GM10847 (cell line): ENCODE data around the gene COA3.
A peak's percentile ranks its signal among the peaks of the same experiment; 100 is the strongest.

Experiments
- POLR2A ChIP-seq: IDR thresholded peaks from 2 replicates; pipeline ENCODE4 v1.6.1; 2011; ENCODE audit not compliant: insufficient read length; ENCODE audit errors: extremely low read depth

Gene COA3, protein sequence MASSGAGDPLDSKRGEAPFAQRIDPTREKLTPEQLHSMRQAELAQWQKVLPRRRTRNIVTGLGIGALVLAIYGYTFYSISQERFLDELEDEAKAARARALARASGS

DNA sequence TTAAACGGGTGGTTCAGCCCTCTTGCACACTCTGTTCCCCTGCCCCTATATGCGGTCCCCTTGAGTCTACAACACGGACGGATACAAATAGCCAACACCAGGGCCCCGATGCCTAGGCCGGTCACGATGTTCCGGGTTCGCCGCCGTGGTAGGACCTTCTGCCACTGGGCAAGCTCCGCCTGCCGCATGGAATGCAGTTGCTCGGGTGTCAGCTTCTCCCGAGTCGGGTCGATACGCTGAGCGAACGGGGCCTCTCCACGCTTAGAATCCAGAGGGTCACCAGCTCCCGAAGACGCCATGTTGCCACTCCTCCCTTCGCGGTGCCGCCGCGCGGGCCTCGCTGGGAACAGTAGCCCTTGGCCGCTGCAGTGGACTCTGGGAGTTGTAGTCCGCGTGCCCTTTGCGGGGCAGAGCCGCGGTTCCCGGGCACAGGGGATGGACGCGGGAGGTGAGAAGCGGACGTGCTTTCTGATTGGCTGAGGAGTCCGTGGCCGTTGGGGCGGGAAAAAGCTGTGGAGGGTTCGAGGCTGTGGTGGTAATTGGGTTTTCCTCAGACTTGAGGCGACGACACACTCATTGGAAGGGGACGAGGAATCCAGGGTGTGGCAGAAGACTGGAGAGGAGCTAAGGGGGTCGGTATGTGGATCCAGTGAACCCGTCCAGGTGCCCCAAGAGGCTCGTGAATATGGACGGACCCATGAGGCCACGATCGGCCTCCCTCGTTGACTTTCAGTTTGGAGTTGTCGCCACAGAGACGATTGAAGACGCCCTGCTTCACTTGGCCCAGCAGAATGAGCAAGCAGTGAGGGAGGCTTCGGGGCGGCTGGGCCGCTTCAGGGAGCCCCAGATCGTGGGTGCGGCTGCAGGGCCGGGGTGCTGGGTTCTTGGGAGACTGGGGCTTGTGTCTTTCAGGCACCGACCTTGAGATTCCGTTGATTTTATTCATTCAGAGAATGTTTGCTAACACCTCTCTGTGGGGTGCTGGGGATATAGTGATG is at the start of gene COA3, which contains the start of gene CNTD1:
Gene COA3, minus strand, starts transcription at position 322 of the 998 bp plus-strand sequence. Its CDS starts 23 bp downstream, at position 299.
Gene CNTD1, plus strand, starts transcription at position 479 of the 998 bp plus-strand sequence. Its CDS starts 207 bp downstream, at position 686.
- peak; percentile 46 for TF ChIP-seq POLR2A

GRCh38 chr17:42848093-42848492 is 49.6 kb upstream of the COA3 start:
- TF ChIP-seq POLR2A = no peak

- TF ChIP-seq POLR2A = no peak
These were observed 48.2 kb upstream of the COA3 start for GRCh38 chr17:42846594-42847280.

DNA sequence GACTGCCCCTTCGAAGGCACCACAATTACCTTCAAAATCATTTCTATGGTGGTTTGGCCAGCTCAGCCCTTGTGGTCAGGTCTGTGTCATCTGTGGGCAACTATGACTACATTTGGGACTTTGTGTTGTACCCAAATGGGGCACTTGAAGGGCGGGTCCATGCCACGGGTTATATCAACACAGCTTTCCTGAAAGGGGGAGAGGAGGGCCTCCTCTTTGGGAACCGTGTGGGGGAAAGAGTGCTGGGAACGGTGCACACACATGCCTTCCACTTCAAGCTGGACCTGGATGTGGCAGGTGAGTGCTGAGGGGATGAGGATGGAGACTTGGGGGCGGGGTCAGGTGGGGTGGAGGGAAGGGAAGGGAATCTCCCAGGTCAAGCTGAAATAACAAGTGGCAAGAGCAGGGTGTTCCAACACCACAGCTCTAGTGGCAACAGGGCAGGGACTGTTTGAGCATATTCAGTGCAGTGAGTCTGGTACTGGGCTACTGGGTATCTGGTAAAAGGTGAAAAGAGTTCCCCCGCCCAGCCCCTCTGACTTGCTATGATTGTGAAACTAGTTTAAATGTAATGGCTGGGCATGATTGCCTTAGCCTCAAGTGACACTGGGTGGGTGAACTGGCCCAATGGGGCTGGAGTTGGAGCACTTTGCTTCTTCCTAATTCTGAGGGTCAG is 47.6 kb upstream of the COA3 start:
- no peak for TF ChIP-seq POLR2A

- TF ChIP-seq POLR2A = no peak
These were observed 47.0 kb upstream of the COA3 start for GRCh38 chr17:42845556-42845917.

- no peak for TF ChIP-seq POLR2A
These were observed 46.5 kb upstream of the COA3 start for GRCh38 chr17:42844761-42845555.

DNA sequence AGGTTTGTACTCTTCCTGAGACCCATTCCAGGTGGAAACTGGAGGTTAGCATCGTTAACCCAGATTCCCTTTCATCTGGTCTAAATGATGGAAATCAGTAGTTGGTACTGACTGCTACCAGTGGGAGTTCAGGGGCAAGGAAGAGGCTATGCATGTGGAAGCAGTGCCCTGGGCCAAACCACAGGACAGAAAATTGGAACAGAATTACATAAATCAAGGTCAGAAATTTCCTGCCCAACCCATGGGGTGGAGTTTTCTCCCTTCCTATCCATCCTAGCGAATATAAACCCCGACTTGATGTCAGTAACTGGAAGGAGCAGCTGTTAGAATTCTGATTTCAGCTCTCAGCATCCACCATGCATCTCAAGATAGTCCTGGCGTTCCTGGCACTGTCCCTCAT is 45.8 kb upstream of the COA3 start, which contains the start of gene AOC2:
Gene AOC2, plus strand, starts transcription at position 310 of the 400 bp plus-strand sequence. Its CDS starts 47 bp downstream, at position 357.
- TF ChIP-seq POLR2A = no peak

DNA sequence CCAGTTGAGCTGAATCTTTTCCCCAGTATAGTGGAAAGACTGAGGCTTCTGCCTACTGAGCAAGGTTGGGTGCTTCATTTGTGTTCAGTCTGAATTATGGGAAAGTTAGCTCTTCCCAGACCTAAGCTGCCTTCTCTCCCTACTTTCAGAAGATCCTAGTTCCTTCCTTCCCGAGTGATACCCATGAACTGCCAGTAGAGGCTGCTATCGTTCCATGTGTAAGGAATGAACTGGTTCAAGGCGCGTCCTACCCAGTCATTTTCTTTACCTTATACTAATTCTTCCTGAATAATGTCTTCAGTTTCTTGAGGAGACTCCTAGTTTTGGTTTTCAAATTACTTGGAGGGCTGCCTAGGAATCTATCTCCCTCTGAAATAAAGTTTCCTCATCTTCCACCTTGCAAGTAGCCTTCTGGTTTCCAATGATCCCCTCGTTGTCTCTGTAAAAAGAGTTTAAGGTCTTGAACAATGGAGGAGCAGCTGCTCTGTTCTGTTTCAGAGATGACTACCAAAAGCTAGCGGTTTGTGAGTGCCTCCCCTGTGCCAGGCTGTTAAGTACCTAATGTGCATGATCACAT is 44.9 kb upstream of the COA3 start:
- no peak for TF ChIP-seq POLR2A

DNA sequence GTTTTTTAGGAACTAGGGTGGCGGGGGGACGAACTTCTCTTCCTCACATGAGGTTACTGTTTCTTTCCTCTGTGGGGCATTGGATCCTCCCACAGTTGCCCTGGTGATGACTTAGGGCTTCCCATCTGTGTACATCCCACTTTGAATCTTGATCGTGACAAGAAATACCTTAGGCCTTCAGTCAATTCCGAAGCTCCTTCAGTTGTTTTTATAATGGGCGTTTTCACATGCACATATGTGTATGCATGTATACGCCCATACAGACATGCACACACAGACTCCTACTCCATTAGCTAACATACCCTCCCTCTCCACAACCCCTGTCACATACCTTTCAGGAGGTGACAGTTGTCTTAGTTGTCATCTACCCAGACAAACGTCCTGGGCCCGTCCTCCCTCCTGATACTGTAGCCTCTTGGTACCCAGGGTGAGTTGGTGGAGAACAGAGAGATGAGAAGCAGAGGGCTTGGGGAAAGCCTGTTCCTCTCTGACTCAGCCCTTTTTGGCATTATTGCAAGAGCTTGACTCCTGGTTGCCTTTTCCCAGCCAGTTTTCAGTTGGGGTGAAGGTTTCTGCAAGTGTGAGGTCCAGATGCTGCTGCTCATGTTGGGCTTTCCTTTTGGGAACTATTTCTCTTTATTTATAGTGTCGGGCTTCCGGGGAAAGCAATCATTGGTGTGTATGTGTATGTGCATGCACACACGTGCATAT is 43.6 kb upstream of the COA3 start:
- no peak for TF ChIP-seq POLR2A

DNA sequence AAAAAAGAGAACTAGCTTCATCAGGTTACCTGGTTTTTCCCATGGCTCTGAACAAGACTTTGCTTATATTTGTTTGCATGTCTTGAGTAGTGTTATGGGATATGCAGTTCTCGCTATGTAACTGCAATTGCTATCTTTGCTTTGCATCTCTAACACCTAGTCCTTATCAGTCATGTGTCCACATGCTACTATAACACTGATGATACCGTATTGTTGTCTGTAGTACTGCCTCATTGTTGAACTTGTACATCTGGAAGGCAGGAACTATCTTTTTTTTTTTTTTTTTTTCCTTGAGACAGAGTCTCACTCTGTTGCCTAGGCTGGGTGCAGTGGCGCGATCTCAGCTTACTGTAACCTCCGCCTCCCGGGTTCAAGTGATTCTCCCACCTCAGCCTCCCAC is 37.2 kb upstream of the COA3 start:
- TF ChIP-seq POLR2A = no peak

GRCh38 chr17:42833767-42834422 is 35.4 kb upstream of the COA3 start:
- no peak for TF ChIP-seq POLR2A

DNA sequence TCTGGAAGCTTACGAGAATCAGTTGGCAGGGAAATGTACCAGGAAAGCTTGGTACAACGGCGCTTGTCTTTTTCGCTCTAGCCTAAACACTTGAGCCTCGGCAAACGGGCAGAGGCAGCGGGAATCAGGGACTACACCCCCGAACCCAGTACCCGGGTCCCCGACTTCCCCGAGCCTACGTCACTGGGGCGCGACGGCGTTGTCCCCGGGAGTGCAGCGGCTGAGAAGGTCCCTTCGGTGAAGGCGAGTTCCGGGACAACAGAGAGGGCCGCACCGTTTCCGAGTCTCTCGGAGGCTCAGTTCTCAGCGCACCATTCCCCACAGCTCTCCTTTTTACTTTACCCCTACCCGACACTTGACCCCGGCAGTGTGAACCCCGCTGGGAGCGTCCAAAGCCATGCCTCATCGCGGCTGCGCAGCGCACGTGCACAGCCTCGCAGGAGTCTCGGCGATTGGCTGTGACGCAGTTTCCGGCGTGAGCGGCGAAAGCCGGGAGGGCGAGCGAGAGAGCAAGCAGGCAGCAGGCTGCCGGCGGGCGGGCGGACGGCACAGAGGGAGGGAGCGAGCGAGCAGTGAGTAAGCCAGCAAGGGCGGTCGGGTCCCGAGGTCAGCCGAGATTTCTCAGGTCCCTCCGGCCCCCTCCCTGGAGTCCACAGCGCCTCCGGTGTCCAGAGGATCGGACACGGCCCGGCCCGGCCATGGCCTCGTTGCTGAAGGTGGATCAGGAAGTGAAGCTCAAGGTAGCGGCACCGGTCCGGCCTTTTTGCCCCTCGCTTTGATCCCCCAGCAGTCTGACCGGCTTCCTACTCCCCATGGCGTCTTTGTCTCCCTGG is 34.6 kb upstream of the COA3 start, which contains the start of gene PSME3:
Gene PSME3, plus strand, starts transcription at position 464 of the 833 bp plus-strand sequence. Its CDS starts 235 bp downstream, at position 699.
- TF ChIP-seq POLR2A = peak; percentile 87
